BE2C (cell line): Measurements from ENCODE around the gene PGLYRP3.

ENCODE experiments used
- DNase-seq: peaks from one replicate; pipeline ENCODE4 v3.0.0-alpha.2; 2020
- H3K27me3 ChIP-seq: fragments of 250-450 bp; sonication (Bioruptor Pico); 2 replicates; pipeline ENCODE4 v1.5.1; 2020; ENCODE audit warnings: mild to moderate bottlenecking
- H3K36me3 ChIP-seq: fragments of 250-450 bp; sonication (Bioruptor Pico); 2 replicates; pipeline ENCODE4 v1.5.1; 2020; ENCODE audit warnings: mild to moderate bottlenecking
- H3K4me1 ChIP-seq: fragments of 250-450 bp; sonication (Bioruptor Pico); 2 replicates; pipeline ENCODE4 v1.5.1; 2020
- H3K4me3 ChIP-seq: 2 replicates; pipeline ENCODE4 v1.5.1; 2011; ENCODE audit warnings: low read depth, low read length
- H3K9me3 ChIP-seq: fragments of 250-450 bp; sonication (Bioruptor Pico); 2 replicates; pipeline ENCODE4 v1.5.1; 2020
- CTCF ChIP-seq: IDR thresholded peaks from 2 replicates; pipeline ENCODE4 v1.5.1; 2012; ENCODE audit warnings: mild to moderate bottlenecking, low read depth, low read length

The PGLYRP3 gene

GRCh38 chr1:153253693-153254092 lies 59.1 kb downstream of the PGLYRP3 start:
- no peak for DNase-seq
- no peak overlapping the region for H3K4me3 ChIP-seq
- H3K36me3 ChIP-seq = no peaks in the 10 kb centered on the region
- H3K9me3 ChIP-seq = no peaks in the 10 kb centered on the region
- H3K27me3 ChIP-seq = 0 out of 2 replicates have a peak, but pooled peaks cover under 1% of the 10 kb centered on the region
- TF ChIP-seq CTCF = no peak
- H3K4me1 ChIP-seq = no peaks in the 10 kb centered on the region

DNA sequence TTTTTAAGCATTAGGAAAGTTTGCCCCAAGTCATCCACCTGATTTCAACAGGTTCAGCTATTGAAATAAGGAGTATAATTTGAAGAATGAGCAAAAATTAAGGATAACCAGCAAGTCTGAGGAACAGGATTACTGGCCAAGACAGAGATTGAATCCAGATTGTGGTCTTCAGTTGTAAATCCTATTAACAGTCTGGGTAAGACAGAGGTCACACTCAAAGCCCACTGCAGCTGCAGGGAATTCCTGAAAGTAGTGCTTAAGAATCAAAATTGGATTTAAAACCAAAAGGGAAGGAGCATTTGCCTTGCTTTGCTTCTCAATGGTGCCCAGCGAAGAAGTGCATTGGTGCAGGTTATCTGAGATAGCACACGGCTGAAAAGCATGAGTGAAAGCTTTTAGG lies 59.7 kb downstream of the PGLYRP3 start:
- H3K4me1 ChIP-seq = no peaks in the 10 kb centered on the region
- no peak for TF ChIP-seq CTCF
- no peak for DNase-seq

GRCh38 chr1:153251988-153252387 lies 60.8 kb downstream of the PGLYRP3 start:
- Histone ChIP-seq H3K4me1 (no peaks in the 10 kb centered on the region), H3K4me3 (no peak overlapping the region), H3K27me3 (no peaks in the 10 kb centered on the region; the same call in 1 of the 2 replicates), H3K36me3 (no peaks in the 10 kb centered on the region), H3K9me3 (no peaks in the 10 kb centered on the region)
- DNase-seq = no peak
- no peak for TF ChIP-seq CTCF

More for the DNA sequence above, 59.7 kb downstream of the PGLYRP3 start:
- Histone ChIP-seq H3K36me3 (no peaks in the 10 kb centered on the region), H3K27me3 (no peaks in the 10 kb centered on the region), H3K4me3 (no peak overlapping the region), H3K9me3 (no peaks in the 10 kb centered on the region)

DNA sequence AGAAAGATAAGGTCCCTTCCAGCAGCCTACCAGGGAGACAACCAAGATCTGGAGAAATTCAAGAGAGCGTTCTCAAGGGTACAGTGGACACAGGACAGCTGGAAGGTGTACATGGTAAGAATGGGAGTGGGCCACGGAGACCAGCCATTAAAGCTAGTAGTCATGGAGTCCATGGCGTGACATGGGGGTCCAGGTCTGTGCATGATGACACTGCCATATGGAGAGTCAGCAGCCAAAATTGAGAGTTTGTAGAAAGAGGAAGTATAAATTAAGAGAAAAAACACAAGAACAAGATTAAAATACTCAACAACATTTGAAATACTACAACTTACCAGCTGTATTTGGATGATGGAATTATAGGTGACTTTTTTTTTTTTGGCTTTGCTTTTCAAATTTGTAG lies 61.2 kb downstream of the PGLYRP3 start:
- no peak for DNase-seq
- Histone ChIP-seq H3K9me3 (no peaks in the 10 kb centered on the region), H3K4me1 (no peaks in the 10 kb centered on the region), H3K36me3 (no peaks in the 10 kb centered on the region), H3K27me3 (no peaks in the 10 kb centered on the region; the same call in 1 of the 2 replicates), H3K4me3 (no peak overlapping the region)
- TF ChIP-seq CTCF = no peak

DNA sequence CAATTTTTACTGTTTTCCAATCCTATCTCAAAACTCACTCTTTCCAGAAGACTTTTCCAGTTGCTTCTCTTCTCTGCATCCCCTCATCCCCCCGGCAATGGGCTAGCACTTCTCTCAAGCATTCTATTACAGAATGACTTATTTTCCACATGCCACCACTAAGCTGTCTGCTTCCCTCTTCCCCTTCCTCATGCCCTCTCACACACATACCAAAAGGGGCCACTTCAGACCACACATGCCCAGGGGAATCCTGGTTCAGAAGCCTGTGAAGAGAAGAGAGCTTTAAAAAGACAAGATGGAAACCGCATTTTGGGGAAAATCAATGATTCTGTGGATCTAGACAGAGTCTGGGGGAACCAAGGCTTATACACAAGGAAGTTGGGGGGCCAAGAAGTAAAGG lies 61.7 kb downstream of the PGLYRP3 start:
- Histone ChIP-seq H3K9me3 (no peaks in the 10 kb centered on the region), H3K27me3 (no peaks in the 10 kb centered on the region; the same call in 1 of the 2 replicates), H3K4me3 (no peak overlapping the region), H3K36me3 (no peaks in the 10 kb centered on the region), H3K4me1 (no peaks in the 10 kb centered on the region)
- no peak for TF ChIP-seq CTCF
- DNase-seq = no peak

GRCh38 chr1:153250166-153250565 lies 62.6 kb downstream of the PGLYRP3 start:
- Histone ChIP-seq H3K9me3 (no peaks in the 10 kb centered on the region), H3K4me3 (no peak overlapping the region), H3K27me3 (no peaks in the 10 kb centered on the region; the same call in 1 of the 2 replicates), H3K4me1 (no peaks in the 10 kb centered on the region), H3K36me3 (no peaks in the 10 kb centered on the region)
- DNase-seq = no peak
- no peak for TF ChIP-seq CTCF
